Upper lobe of left lung (tissue), 4 donors: ENCODE measurements around the gene U2AF2.

Experiments
- EP300 ChIP-seq, 4 donors: sonication (generic); formaldehyde crosslinking; IDR thresholded peaks; one replicate each; pipeline ENCODE4 v1.5.1; 2017; ENCODE audit warnings: antibody characterized with exemption in 4 of 4, control low read depth in 2 of 4
- POLR2A ChIP-seq, 4 donors: fragments of 450-650 bp; IDR thresholded peaks; one replicate each; pipeline ENCODE4 v1.5.1; 2016 to 2017; ENCODE audit warnings: antibody characterized with exemption in 4 of 4, mild to moderate bottlenecking in 2 of 4
- TF ChIP-seq, protein P1 (sequence below), 6 experiments: fragments of 450-650 bp in 4 of 6; fragments of 200-600 bp in 2 of 6; sonication (generic) in 2 of 6; IDR thresholded peaks; one replicate each; pipeline ENCODE4 v1.5.1; 2016 to 2019; ENCODE audit warnings: antibody characterized with exemption in 6 of 6

DNA sequence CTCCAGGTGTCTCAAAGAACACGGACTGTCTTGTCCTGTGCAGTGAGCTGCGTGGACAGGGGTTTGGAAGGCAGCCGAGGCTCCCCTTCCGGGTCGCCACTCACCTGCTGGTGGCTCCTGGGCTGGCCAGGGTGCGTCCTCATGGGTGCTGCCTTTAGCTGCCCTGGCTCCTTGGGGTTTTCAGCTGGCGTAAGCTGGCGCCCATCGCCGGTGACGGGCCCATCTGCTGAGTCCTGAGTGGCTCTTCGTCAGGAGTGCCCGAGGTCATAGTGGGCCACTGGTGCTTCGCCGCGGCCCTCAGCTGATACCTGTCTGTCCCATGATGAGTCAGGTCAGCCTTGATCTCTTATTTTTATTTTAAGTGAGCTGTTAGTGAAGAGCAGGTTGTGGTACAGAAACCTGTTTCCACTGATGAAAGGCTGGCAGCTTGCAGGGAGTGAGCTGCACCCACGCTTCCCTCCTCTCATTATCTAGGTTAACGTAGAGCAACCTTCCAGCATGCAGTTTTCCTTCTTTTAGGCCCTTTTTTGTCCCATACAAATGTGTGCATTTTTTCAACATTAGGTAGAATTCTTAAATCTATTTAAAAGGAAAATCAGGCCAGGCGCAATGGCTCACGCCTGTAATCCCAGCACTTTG is 38.6 kb downstream of the U2AF2 start:
- TF ChIP-seq POLR2A (IDR thresholded peaks at IDR 0.05) (no peak), EP300 (IDR thresholded peaks at IDR 0.05) (no peak)
- TF ChIP-seq, protein P1, sequence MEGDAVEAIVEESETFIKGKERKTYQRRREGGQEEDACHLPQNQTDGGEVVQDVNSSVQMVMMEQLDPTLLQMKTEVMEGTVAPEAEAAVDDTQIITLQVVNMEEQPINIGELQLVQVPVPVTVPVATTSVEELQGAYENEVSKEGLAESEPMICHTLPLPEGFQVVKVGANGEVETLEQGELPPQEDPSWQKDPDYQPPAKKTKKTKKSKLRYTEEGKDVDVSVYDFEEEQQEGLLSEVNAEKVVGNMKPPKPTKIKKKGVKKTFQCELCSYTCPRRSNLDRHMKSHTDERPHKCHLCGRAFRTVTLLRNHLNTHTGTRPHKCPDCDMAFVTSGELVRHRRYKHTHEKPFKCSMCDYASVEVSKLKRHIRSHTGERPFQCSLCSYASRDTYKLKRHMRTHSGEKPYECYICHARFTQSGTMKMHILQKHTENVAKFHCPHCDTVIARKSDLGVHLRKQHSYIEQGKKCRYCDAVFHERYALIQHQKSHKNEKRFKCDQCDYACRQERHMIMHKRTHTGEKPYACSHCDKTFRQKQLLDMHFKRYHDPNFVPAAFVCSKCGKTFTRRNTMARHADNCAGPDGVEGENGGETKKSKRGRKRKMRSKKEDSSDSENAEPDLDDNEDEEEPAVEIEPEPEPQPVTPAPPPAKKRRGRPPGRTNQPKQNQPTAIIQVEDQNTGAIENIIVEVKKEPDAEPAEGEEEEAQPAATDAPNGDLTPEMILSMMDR (IDR thresholded peaks at IDR 0.05): no peak
